Measurements from ENCODE around the gene PHF2.

PHF2 gene

GRCh38 chr9:93640027-93640426, 63.6 kb downstream of the PHF2 start:
- Histone ChIP-seq H3K36me3 (ENCODE audit: control insufficient read depth, low read depth, low read length) (peaks cover 13% of the 10 kb centered on the region), H3K9me3 (ENCODE audit: control insufficient read depth, low read depth, low read length) (peaks cover 3% of the 10 kb centered on the region), H3K27me3 (ENCODE audit: control insufficient read depth, insufficient read depth, low read length) (no peaks in the 10 kb centered on the region), H3K27ac (ENCODE audit: low read length) (no peak overlapping the region), H3K4me3 (ENCODE audit: low read length) (no peak overlapping the region), H3K4me1 (ENCODE audit: control insufficient read depth, low read depth, low read length) (no peaks in the 10 kb centered on the region), H3K9ac (ENCODE audit: low read length) (no peak overlapping the region)

GRCh38 chr9:93642961-93643360, 66.6 kb downstream of the PHF2 start:
- peaks cover 9% of the 10 kb centered on the region for H3K36me3 ChIP-seq (ENCODE audit: control insufficient read depth, low read depth, low read length)
- no peak overlapping the region for H3K9ac ChIP-seq (ENCODE audit: low read length)
- no peak overlapping the region for H3K4me3 ChIP-seq (ENCODE audit: low read length)
- no peak overlapping the region for H3K27ac ChIP-seq (ENCODE audit: low read length)
- no peaks in the 10 kb centered on the region for H3K27me3 ChIP-seq (ENCODE audit: control insufficient read depth, insufficient read depth, low read length)
- peaks cover 3% of the 10 kb centered on the region for H3K9me3 ChIP-seq (ENCODE audit: control insufficient read depth, low read depth, low read length)
- no peaks in the 10 kb centered on the region for H3K4me1 ChIP-seq (ENCODE audit: control insufficient read depth, low read depth, low read length)

GRCh38 chr9:93644397-93645088, 68.2 kb downstream of the PHF2 start:
- H3K9ac ChIP-seq (ENCODE audit: low read length), result no peak overlapping the region
- no peaks in the 10 kb centered on the region for H3K27me3 ChIP-seq (ENCODE audit: control insufficient read depth, insufficient read depth, low read length)
- H3K9me3 ChIP-seq (ENCODE audit: control insufficient read depth, low read depth, low read length), result no peaks in the 10 kb centered on the region
- no peak overlapping the region for H3K27ac ChIP-seq (ENCODE audit: low read length)
- no peak overlapping the region for H3K4me3 ChIP-seq (ENCODE audit: low read length)
- no peaks in the 10 kb centered on the region for H3K4me1 ChIP-seq (ENCODE audit: control insufficient read depth, low read depth, low read length)
- peaks cover 7% of the 10 kb centered on the region for H3K36me3 ChIP-seq (ENCODE audit: control insufficient read depth, low read depth, low read length)

GRCh38 chr9:93645149-93645889, 68.9 kb downstream of the PHF2 start:
- peaks cover 15% of the 10 kb centered on the region for H3K36me3 ChIP-seq (ENCODE audit: control insufficient read depth, low read depth, low read length)

GRCh38 chr9:93645921-93646639, 69.7 kb downstream of the PHF2 start:
- no peaks in the 10 kb centered on the region for H3K9me3 ChIP-seq (ENCODE audit: control insufficient read depth, low read depth, low read length)
- H3K27ac ChIP-seq (ENCODE audit: low read length), result no peak overlapping the region
- H3K9ac ChIP-seq (ENCODE audit: low read length), result no peak overlapping the region
- H3K4me3 ChIP-seq (ENCODE audit: low read length), result no peak overlapping the region
- H3K4me1 ChIP-seq (ENCODE audit: control insufficient read depth, low read depth, low read length), result no peaks in the 10 kb centered on the region
- no peaks in the 10 kb centered on the region for H3K27me3 ChIP-seq (ENCODE audit: control insufficient read depth, insufficient read depth, low read length)
- H3K36me3 ChIP-seq (ENCODE audit: control insufficient read depth, low read depth, low read length), result peaks cover 19% of the 10 kb centered on the region

More at GRCh38 chr9:93645149-93645889, 68.9 kb downstream of the PHF2 start:
- Histone ChIP-seq H3K4me1 (ENCODE audit: control insufficient read depth, low read depth, low read length) (no peaks in the 10 kb centered on the region), H3K4me3 (ENCODE audit: low read length) (no peak overlapping the region), H3K27me3 (ENCODE audit: control insufficient read depth, insufficient read depth, low read length) (no peaks in the 10 kb centered on the region), H3K9ac (ENCODE audit: low read length) (no peak overlapping the region), H3K27ac (ENCODE audit: low read length) (no peak overlapping the region), H3K9me3 (ENCODE audit: control insufficient read depth, low read depth, low read length) (no peaks in the 10 kb centered on the region)

GRCh38 chr9:93646640-93647178, 70.3 kb downstream of the PHF2 start:
- H3K4me1 ChIP-seq (ENCODE audit: control insufficient read depth, low read depth, low read length), result no peaks in the 10 kb centered on the region
- H3K27me3 ChIP-seq (ENCODE audit: control insufficient read depth, insufficient read depth, low read length), result no peaks in the 10 kb centered on the region
- no peak overlapping the region for H3K27ac ChIP-seq (ENCODE audit: low read length)
- no peak overlapping the region for H3K4me3 ChIP-seq (ENCODE audit: low read length)
- H3K36me3 ChIP-seq (ENCODE audit: control insufficient read depth, low read depth, low read length), result peaks cover 19% of the 10 kb centered on the region
- no peaks in the 10 kb centered on the region for H3K9me3 ChIP-seq (ENCODE audit: control insufficient read depth, low read depth, low read length)
- H3K9ac ChIP-seq (ENCODE audit: low read length), result no peak overlapping the region

GRCh38 chr9:93648181-93648580, 71.8 kb downstream of the PHF2 start:
- Histone ChIP-seq H3K27me3 (ENCODE audit: control insufficient read depth, insufficient read depth, low read length) (no peaks in the 10 kb centered on the region), H3K36me3 (ENCODE audit: control insufficient read depth, low read depth, low read length) (peaks cover 19% of the 10 kb centered on the region), H3K4me1 (ENCODE audit: control insufficient read depth, low read depth, low read length) (no peaks in the 10 kb centered on the region), H3K4me3 (ENCODE audit: low read length) (no peak overlapping the region), H3K9me3 (ENCODE audit: control insufficient read depth, low read depth, low read length) (no peaks in the 10 kb centered on the region), H3K27ac (ENCODE audit: low read length) (no peak overlapping the region), H3K9ac (ENCODE audit: low read length) (no peak overlapping the region)

GRCh38 chr9:93648836-93649235, 72.5 kb downstream of the PHF2 start:
- no peak overlapping the region for H3K9ac ChIP-seq (ENCODE audit: low read length)
- H3K4me1 ChIP-seq (ENCODE audit: control insufficient read depth, low read depth, low read length), result no peaks in the 10 kb centered on the region
- peaks cover 19% of the 10 kb centered on the region for H3K36me3 ChIP-seq (ENCODE audit: control insufficient read depth, low read depth, low read length)
- no peaks in the 10 kb centered on the region for H3K9me3 ChIP-seq (ENCODE audit: control insufficient read depth, low read depth, low read length)
- H3K4me3 ChIP-seq (ENCODE audit: low read length), result no peak overlapping the region
- H3K27ac ChIP-seq (ENCODE audit: low read length), result no peak overlapping the region
- H3K27me3 ChIP-seq (ENCODE audit: control insufficient read depth, insufficient read depth, low read length), result no peaks in the 10 kb centered on the region

- H3K4me1 ChIP-seq (ENCODE audit: control insufficient read depth, low read depth, low read length), result no peaks in the 10 kb centered on the region
- H3K27ac ChIP-seq (ENCODE audit: low read length), result no peak overlapping the region
- H3K36me3 ChIP-seq (ENCODE audit: control insufficient read depth, low read depth, low read length), result peaks cover 19% of the 10 kb centered on the region
- H3K4me3 ChIP-seq (ENCODE audit: low read length), result no peak overlapping the region
- no peaks in the 10 kb centered on the region for H3K27me3 ChIP-seq (ENCODE audit: control insufficient read depth, insufficient read depth, low read length)
- no peaks in the 10 kb centered on the region for H3K9me3 ChIP-seq (ENCODE audit: control insufficient read depth, low read depth, low read length)
- no peak overlapping the region for H3K9ac ChIP-seq (ENCODE audit: low read length)
These were observed 73.4 kb downstream of the PHF2 start for GRCh38 chr9:93649610-93650261.

- Histone ChIP-seq H3K27me3 (ENCODE audit: control insufficient read depth, insufficient read depth, low read length) (no peaks in the 10 kb centered on the region), H3K36me3 (ENCODE audit: control insufficient read depth, low read depth, low read length) (peaks cover 19% of the 10 kb centered on the region), H3K4me3 (ENCODE audit: low read length) (no peak overlapping the region)
These were observed 74.1 kb downstream of the PHF2 start for GRCh38 chr9:93650448-93650847.

GRCh38 chr9:93651521-93651950, 75.2 kb downstream of the PHF2 start:
- Histone ChIP-seq H3K27me3 (ENCODE audit: control insufficient read depth, insufficient read depth, low read length) (no peaks in the 10 kb centered on the region), H3K36me3 (ENCODE audit: control insufficient read depth, low read depth, low read length) (peaks cover 17% of the 10 kb centered on the region), H3K4me3 (ENCODE audit: low read length) (no peak overlapping the region), H3K27ac (ENCODE audit: low read length) (no peak overlapping the region), H3K9me3 (ENCODE audit: control insufficient read depth, low read depth, low read length) (no peaks in the 10 kb centered on the region), H3K4me1 (ENCODE audit: control insufficient read depth, low read depth, low read length) (no peaks in the 10 kb centered on the region), H3K9ac (ENCODE audit: low read length) (no peak overlapping the region)

More at GRCh38 chr9:93650448-93650847, 74.1 kb downstream of the PHF2 start:
- Histone ChIP-seq H3K9ac (ENCODE audit: low read length) (no peak overlapping the region), H3K27ac (ENCODE audit: low read length) (no peak overlapping the region), H3K9me3 (ENCODE audit: control insufficient read depth, low read depth, low read length) (no peaks in the 10 kb centered on the region), H3K4me1 (ENCODE audit: control insufficient read depth, low read depth, low read length) (no peaks in the 10 kb centered on the region)

Data from iPS-18a (cell line).